Measurements from ENCODE around the gene PHTF2.
"Not testable (repeated sequence)": the region's sequence is repeated elsewhere in the genome, so short reads cannot be mapped to it uniquely, and the experiment has no call there.

The PHTF2 gene

DNA sequence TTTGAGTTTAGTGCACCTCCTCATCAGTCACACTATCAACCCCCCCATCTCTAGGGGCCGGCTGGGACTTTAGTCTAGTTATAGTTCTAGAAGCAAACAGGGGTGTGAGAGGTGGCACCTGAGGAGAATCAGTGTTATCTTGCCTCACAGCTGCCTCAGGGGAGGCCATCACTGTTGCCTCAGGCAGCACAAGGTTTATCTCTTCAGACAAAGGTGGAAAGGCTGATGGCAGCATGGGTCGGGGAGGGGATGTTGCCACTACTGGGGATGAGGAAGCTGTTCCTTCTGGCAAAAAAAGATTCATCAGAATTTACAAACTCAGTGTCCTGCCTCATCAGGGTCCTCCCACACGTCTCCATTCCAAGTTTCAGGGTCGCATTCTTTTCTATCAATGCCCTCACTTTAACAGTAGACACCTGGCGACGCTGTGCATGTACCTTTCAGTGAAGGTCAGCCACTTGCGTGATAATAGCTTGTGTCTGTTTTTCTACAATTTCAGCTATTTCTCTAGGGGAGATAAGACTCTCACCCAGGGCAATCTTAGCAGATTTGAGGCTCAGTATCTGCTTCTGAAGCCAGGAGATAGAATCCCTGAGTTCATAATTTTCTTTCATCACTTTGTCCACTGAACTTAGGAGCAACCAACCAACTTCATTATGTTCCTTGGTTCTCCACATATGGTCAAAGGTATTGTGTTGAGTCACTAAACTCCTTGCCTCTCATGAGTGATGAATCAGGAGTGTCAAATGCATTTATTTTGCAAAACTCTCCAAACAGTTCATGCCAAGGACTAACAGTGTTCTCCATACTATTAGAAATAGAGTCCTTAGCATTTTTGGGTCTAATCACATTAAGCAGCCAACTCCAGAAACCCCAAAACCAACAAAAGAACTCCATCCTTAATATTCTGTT lies 75.1 kb downstream of the PHTF2 start:
- H3K27ac ChIP-seq (ENCODE audit: low read depth, low read length, severe bottlenecking), result not testable (repeated sequence)

GRCh38 chr7:77877791-77878190 lies 79.2 kb downstream of the PHTF2 start:
- Histone ChIP-seq H3K27ac (ENCODE audit: low read depth, low read length, severe bottlenecking) (no peak overlapping the region), H3K9me3 (ENCODE audit: control insufficient read depth, low read length) (no peaks in the 10 kb centered on the region), H3K4me3 (ENCODE audit: extremely low read depth, insufficient read depth, low read length, poor library complexity, severe bottlenecking) (no peak overlapping the region), H3K36me3 (ENCODE audit: control insufficient read depth, insufficient read depth, low read length) (no peaks in the 10 kb centered on the region), H3K4me1 (ENCODE audit: control insufficient read depth, insufficient read depth, low read length, poor library complexity, severe bottlenecking) (no peaks in the 10 kb centered on the region)
- WGBS, 2 experiments (ENCODE audit: insufficient coverage in 2 of 2), result 80 to 100% methylated on average over 2 to 3 of the region's 3 CpGs

More for the DNA sequence above, 75.1 kb downstream of the PHTF2 start:
- 91 to 95% methylated on average over 3 to 5 of the region's 7 CpGs for WGBS, 2 experiments (ENCODE audit: insufficient coverage in 2 of 2)
- H3K9me3 ChIP-seq (ENCODE audit: control insufficient read depth, low read length); H3K36me3 ChIP-seq (ENCODE audit: control insufficient read depth, insufficient read depth, low read length); H3K4me3 ChIP-seq (ENCODE audit: extremely low read depth, insufficient read depth, low read length, poor library complexity, severe bottlenecking); H3K4me1 ChIP-seq (ENCODE audit: control insufficient read depth, insufficient read depth, low read length, poor library complexity, severe bottlenecking): not testable (repeated sequence)

DNA sequence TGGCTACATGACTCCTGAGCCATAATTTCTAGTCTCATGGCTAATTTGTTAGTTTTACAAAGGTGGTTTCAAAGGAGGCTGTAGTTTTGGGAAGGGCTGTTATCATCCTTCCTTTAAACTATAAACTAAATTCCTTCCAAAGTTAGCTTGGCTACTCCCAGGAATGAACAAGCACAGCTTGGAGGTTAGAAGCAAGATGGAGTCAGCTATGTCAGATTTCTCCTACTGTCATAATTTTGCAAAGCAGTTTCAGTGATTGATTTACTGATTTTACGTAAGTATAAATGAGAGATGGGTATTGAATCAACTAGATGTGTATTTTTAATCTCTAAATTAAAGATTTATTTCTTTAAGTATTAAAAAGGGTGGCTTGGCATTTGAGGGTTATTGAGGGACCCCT lies 79.9 kb downstream of the PHTF2 start:
- no CpG with 5 or more reads among the region's 1 CpG for WGBS, 2 experiments (ENCODE audit: insufficient coverage in 2 of 2)
- H3K27ac ChIP-seq (ENCODE audit: low read depth, low read length, severe bottlenecking), result no peak overlapping the region
- no peak overlapping the region for H3K4me3 ChIP-seq (ENCODE audit: extremely low read depth, insufficient read depth, low read length, poor library complexity, severe bottlenecking)
- H3K9me3 ChIP-seq (ENCODE audit: control insufficient read depth, low read length), result no peaks in the 10 kb centered on the region
- H3K4me1 ChIP-seq (ENCODE audit: control insufficient read depth, insufficient read depth, low read length, poor library complexity, severe bottlenecking), result no peaks in the 10 kb centered on the region
- no peaks in the 10 kb centered on the region for H3K36me3 ChIP-seq (ENCODE audit: control insufficient read depth, insufficient read depth, low read length)

- 67 to 100% methylated on average over 1 to 2 of the region's 2 CpGs for WGBS, 2 experiments (ENCODE audit: insufficient coverage in 2 of 2)
- H3K36me3 ChIP-seq (ENCODE audit: control insufficient read depth, insufficient read depth, low read length), result no peaks in the 10 kb centered on the region
- H3K9me3 ChIP-seq (ENCODE audit: control insufficient read depth, low read length), result no peaks in the 10 kb centered on the region
- H3K4me1 ChIP-seq (ENCODE audit: control insufficient read depth, insufficient read depth, low read length, poor library complexity, severe bottlenecking), result no peaks in the 10 kb centered on the region
- H3K27ac ChIP-seq (ENCODE audit: low read depth, low read length, severe bottlenecking), result no peak overlapping the region
- no peak overlapping the region for H3K4me3 ChIP-seq (ENCODE audit: extremely low read depth, insufficient read depth, low read length, poor library complexity, severe bottlenecking)
These were observed 80.7 kb downstream of the PHTF2 start for GRCh38 chr7:77879272-77879671.

DNA sequence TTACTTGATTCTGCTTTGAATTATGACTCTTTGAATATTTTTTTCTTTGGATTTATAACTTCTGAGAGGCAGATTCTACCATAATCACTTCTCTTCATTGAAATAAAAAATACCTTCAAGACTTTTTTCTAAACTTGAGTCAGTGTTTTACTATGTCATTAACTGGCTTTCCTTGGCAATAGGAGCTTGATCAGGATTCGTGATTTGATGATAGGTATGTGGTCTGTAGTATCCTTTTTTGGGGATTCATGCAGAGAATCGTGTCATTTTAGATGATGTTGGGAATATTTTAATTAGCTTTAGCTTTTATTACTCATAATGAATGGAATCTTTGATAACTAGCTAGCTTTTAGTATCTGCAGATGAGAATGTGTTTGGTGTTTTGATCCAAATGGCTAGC lies 83.3 kb downstream of the PHTF2 start:
- no peaks in the 10 kb centered on the region for H3K4me1 ChIP-seq (ENCODE audit: control insufficient read depth, insufficient read depth, low read length, poor library complexity, severe bottlenecking)
- 100% methylated on average over 1 of the region's 2 CpGs; no CpG with 5 or more reads in 1 of the 2 experiments for WGBS, 2 experiments (ENCODE audit: insufficient coverage in 2 of 2)
- no peak overlapping the region for H3K4me3 ChIP-seq (ENCODE audit: extremely low read depth, insufficient read depth, low read length, poor library complexity, severe bottlenecking)
- H3K36me3 ChIP-seq (ENCODE audit: control insufficient read depth, insufficient read depth, low read length), result no peaks in the 10 kb centered on the region
- no peak overlapping the region for H3K27ac ChIP-seq (ENCODE audit: low read depth, low read length, severe bottlenecking)
- H3K9me3 ChIP-seq (ENCODE audit: control insufficient read depth, low read length), result no peaks in the 10 kb centered on the region

- H3K4me1 ChIP-seq (ENCODE audit: control insufficient read depth, insufficient read depth, low read length, poor library complexity, severe bottlenecking), result no peaks in the 10 kb centered on the region
- no peaks in the 10 kb centered on the region for H3K36me3 ChIP-seq (ENCODE audit: control insufficient read depth, insufficient read depth, low read length)
- 83 to 100% methylated on average over 2 of the region's 4 CpGs for WGBS, 2 experiments (ENCODE audit: insufficient coverage in 2 of 2)
- no peak overlapping the region for H3K4me3 ChIP-seq (ENCODE audit: extremely low read depth, insufficient read depth, low read length, poor library complexity, severe bottlenecking)
- no peak overlapping the region for H3K27ac ChIP-seq (ENCODE audit: low read depth, low read length, severe bottlenecking)
- H3K9me3 ChIP-seq (ENCODE audit: control insufficient read depth, low read length), result no peaks in the 10 kb centered on the region
These were observed 86.6 kb downstream of the PHTF2 start for GRCh38 chr7:77885155-77885554.

DNA sequence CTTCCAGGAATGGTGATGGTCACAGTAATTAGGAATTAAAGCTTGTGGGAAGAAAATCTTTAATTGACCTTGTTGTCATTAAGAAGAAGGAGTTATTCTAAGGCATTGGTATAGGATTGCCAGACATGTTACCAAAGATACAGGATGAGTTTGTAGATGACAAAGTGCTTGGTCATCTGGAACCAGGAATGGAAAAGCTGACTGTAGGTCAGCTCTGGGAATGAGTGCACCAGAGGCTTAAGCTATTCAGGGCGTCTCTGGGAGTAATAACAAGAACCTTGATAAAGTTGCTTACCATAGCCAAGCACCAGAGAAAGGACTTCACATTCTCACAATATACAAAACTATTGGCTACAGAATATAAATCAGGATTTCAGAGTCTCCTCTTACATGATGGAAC lies 89.0 kb downstream of the PHTF2 start:
- H3K27ac ChIP-seq (ENCODE audit: low read depth, low read length, severe bottlenecking), result peak overlapping the region; percentile 76
- 67 to 86% methylated on average over 1 of the region's 1 CpG for WGBS, 2 experiments (ENCODE audit: insufficient coverage in 2 of 2)
- no peaks in the 10 kb centered on the region for H3K36me3 ChIP-seq (ENCODE audit: control insufficient read depth, insufficient read depth, low read length)
- no peak overlapping the region for H3K4me3 ChIP-seq (ENCODE audit: extremely low read depth, insufficient read depth, low read length, poor library complexity, severe bottlenecking)
- no peaks in the 10 kb centered on the region for H3K4me1 ChIP-seq (ENCODE audit: control insufficient read depth, insufficient read depth, low read length, poor library complexity, severe bottlenecking)
- H3K9me3 ChIP-seq (ENCODE audit: control insufficient read depth, low read length), result no peaks in the 10 kb centered on the region

- H3K9me3 ChIP-seq (ENCODE audit: control insufficient read depth, low read length), result no peaks in the 10 kb centered on the region
- no peak overlapping the region for H3K27ac ChIP-seq (ENCODE audit: low read depth, low read length, severe bottlenecking)
- no peaks in the 10 kb centered on the region for H3K4me1 ChIP-seq (ENCODE audit: control insufficient read depth, insufficient read depth, low read length, poor library complexity, severe bottlenecking)
- no peaks in the 10 kb centered on the region for H3K36me3 ChIP-seq (ENCODE audit: control insufficient read depth, insufficient read depth, low read length)
- 80% methylated on average over 1 of the region's 1 CpG; no CpG with 5 or more reads in 1 of the 2 experiments for WGBS, 2 experiments (ENCODE audit: insufficient coverage in 2 of 2)
- no peak overlapping the region for H3K4me3 ChIP-seq (ENCODE audit: extremely low read depth, insufficient read depth, low read length, poor library complexity, severe bottlenecking)
These were observed 90.4 kb downstream of the PHTF2 start for GRCh38 chr7:77888998-77889397.

- no CpG with 5 or more reads among the region's 3 CpGs for WGBS, 2 experiments (ENCODE audit: insufficient coverage in 2 of 2)
These were observed 95.2 kb downstream of the PHTF2 start for GRCh38 chr7:77893813-77894212.

GRCh38 chr7:77894574-77895091 lies 96.1 kb downstream of the PHTF2 start:
- Histone ChIP-seq H3K4me1 (ENCODE audit: control insufficient read depth, insufficient read depth, low read length, poor library complexity, severe bottlenecking) (no peaks in the 10 kb centered on the region), H3K9me3 (ENCODE audit: control insufficient read depth, low read length) (no peaks in the 10 kb centered on the region), H3K36me3 (ENCODE audit: control insufficient read depth, insufficient read depth, low read length) (no peaks in the 10 kb centered on the region), H3K4me3 (ENCODE audit: extremely low read depth, insufficient read depth, low read length, poor library complexity, severe bottlenecking) (no peak overlapping the region), H3K27ac (ENCODE audit: low read depth, low read length, severe bottlenecking) (no peak overlapping the region)
- WGBS, 2 experiments (ENCODE audit: insufficient coverage in 2 of 2), result 86 to 100% methylated on average over 1 to 2 of the region's 2 CpGs

More at GRCh38 chr7:77893813-77894212, 95.2 kb downstream of the PHTF2 start:
- no peak overlapping the region for H3K27ac ChIP-seq (ENCODE audit: low read depth, low read length, severe bottlenecking)
- no peaks in the 10 kb centered on the region for H3K4me1 ChIP-seq (ENCODE audit: control insufficient read depth, insufficient read depth, low read length, poor library complexity, severe bottlenecking)
- no peak overlapping the region for H3K4me3 ChIP-seq (ENCODE audit: extremely low read depth, insufficient read depth, low read length, poor library complexity, severe bottlenecking)
- no peaks in the 10 kb centered on the region for H3K9me3 ChIP-seq (ENCODE audit: control insufficient read depth, low read length)
- no peaks in the 10 kb centered on the region for H3K36me3 ChIP-seq (ENCODE audit: control insufficient read depth, insufficient read depth, low read length)

DNA sequence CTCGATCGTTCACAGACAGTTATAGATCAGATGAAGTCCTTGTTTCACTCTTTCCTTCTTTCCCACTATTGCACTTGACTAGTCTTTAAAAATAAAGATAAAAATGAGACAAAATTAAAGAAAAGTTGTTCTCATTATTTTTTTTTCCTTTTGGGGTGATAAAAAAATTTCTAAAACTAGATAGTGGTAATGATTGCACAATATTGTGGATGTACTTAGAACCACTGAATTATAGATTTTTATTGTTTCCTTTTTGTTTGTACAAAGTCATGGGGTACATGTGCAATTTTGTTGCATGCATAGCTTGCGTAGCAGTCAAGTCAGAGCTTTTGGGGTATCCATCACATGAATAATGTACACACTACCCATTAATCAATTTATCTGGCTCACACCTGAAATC lies 97.3 kb downstream of the PHTF2 start:
- Histone ChIP-seq H3K9me3 (ENCODE audit: control insufficient read depth, low read length) (no peaks in the 10 kb centered on the region), H3K4me3 (ENCODE audit: extremely low read depth, insufficient read depth, low read length, poor library complexity, severe bottlenecking) (no peak overlapping the region), H3K27ac (ENCODE audit: low read depth, low read length, severe bottlenecking) (no peak overlapping the region), H3K4me1 (ENCODE audit: control insufficient read depth, insufficient read depth, low read length, poor library complexity, severe bottlenecking) (no peaks in the 10 kb centered on the region), H3K36me3 (ENCODE audit: control insufficient read depth, insufficient read depth, low read length) (no peaks in the 10 kb centered on the region)
- WGBS, 2 experiments (ENCODE audit: insufficient coverage in 2 of 2), result 100% methylated on average over 1 to 2 of the region's 3 CpGs
